H1 (cell line): ENCODE data around the gene CERT1. TPM values are rescaled to one million over a fixed set of nuclear protein-coding genes. Genes with fewer than 3 reads are reported as not detected.

Source experiments
- BACH1 ChIP-seq: IDR thresholded peaks from 2 replicates; pipeline ENCODE4 v1.6.1; 2012; ENCODE audit warnings: low read length, improper control_type of control experiment
- BRCA1 ChIP-seq: IDR thresholded peaks from 2 replicates; pipeline ENCODE4 v1.6.1; 2012; ENCODE audit warnings: low read depth, low read length, improper control_type of control experiment
- CBX5 ChIP-seq: fragments of 300-800, 300-1000 bp; sonication (generic); IDR thresholded peaks from 2 replicates; pipeline ENCODE4 v1.7.1; 2016; ENCODE audit warnings: antibody characterized with exemption, low read length, low read depth
- CREB1 ChIP-seq: IDR thresholded peaks from 2 replicates; pipeline ENCODE4 v1.6.1; 2012; ENCODE audit warnings: inconsistent platforms
- E2F6 ChIP-seq: IDR thresholded peaks from 2 replicates; pipeline ENCODE4 v1.6.1; 2012; ENCODE audit warnings: inconsistent platforms
- EP300 ChIP-seq, 2 experiments: IDR thresholded peaks; 1 replicate in 1 of 2; 2 replicates in 1 of 2; pipeline ENCODE4 v1.6.1; 2011 to 2012; ENCODE audit warnings: low read depth in 2 of 2, low read length in 2 of 2, mild to moderate bottlenecking in 2 of 2, borderline replicate concordance in 1 of 2, inconsistent platforms in 1 of 2, moderate library complexity in 1 of 2
- GABPA ChIP-seq: IDR thresholded peaks from 2 replicates; pipeline ENCODE4 v1.6.1; 2011; ENCODE audit warnings: mild to moderate bottlenecking, low read length, moderate library complexity, borderline replicate concordance; ENCODE audit not compliant: insufficient read depth
- JUN ChIP-seq: IDR thresholded peaks from 2 replicates; pipeline ENCODE4 v1.6.1; 2011; ENCODE audit warnings: low read depth, mild to moderate bottlenecking, improper control_type of control experiment, low read length
- KDM4A ChIP-seq: IDR thresholded peaks from one replicate; pipeline ENCODE4 v1.7.1; 2012; ENCODE audit warnings: low read depth, mild to moderate bottlenecking, moderate library complexity, low read length, inconsistent platforms; ENCODE audit not compliant: severe bottlenecking
- MAFK ChIP-seq: IDR thresholded peaks from 2 replicates; pipeline ENCODE4 v1.6.1; 2012; ENCODE audit warnings: low read depth, mild to moderate bottlenecking, improper control_type of control experiment, low read length
- RNF2 ChIP-seq: fragments of 200-900, 300-1000 bp; sonication (generic); IDR thresholded peaks from 2 replicates; pipeline ENCODE4 v1.7.1; 2016; ENCODE audit warnings: borderline replicate concordance, low read depth, mild to moderate bottlenecking, antibody characterized with exemption, low read length; ENCODE audit not compliant: poor library complexity, severe bottlenecking; ENCODE audit errors: missing control alignments
- SIRT6 ChIP-seq: IDR thresholded peaks from one replicate; pipeline ENCODE4 v1.7.1; 2012; ENCODE audit warnings: low read length, inconsistent platforms
- SRF ChIP-seq: IDR thresholded peaks from 2 replicates; pipeline ENCODE4 v1.6.1; 2011; ENCODE audit warnings: mild to moderate bottlenecking, low read depth, low read length, moderate library complexity
- TCF12 ChIP-seq: IDR thresholded peaks from 2 replicates; pipeline ENCODE4 v1.6.1; 2011; ENCODE audit warnings: low read depth, mild to moderate bottlenecking, low read length
- polyA plus RNA-seq, 7 experiments: library from polyadenylated mRNA; depleted of rRNA in 3 of 7; stranded (reverse) in 5 of 7; unstranded in 2 of 7; fragments of >200 nt in 5 of 7; fragments of 200-250 nt in 2 of 7; gene quantifications; 1 replicate in 5 of 7; 2 replicates in 1 of 7; 4 replicates in 1 of 7; pipeline versions ENCODE4 v1.2.1 to v1.2.3, GENCODE V29; 2011 to 2013; ENCODE audit warnings: missing spikeins in 2 of 7, mixed read lengths in 2 of 7
- total RNA-seq: library from RNA; stranded (reverse); fragmentation: NEBNext Ultra II Directional; extraction: Animal tissue kit (Norgen Biotek cat#: 25700); gene quantifications from 2 replicates; pipeline ENCODE4 v1.2.1, GENCODE V29; 2021

Gene CERT1
- total and polyA plus RNA-seq, 2 of the 8 experiments (the other 6 are each of a cell fraction or from before 2014, with no cell fraction given) = 7.8 to 55.3 TPM

- TF ChIP-seq BRCA1 (no peak), RNF2 (no peak), SIRT6 (no peak), CREB1 (0 out of 2 replicates have a peak, but pooled peaks have one; percentile 2), JUN (no peak), KDM4A (peak; percentile 61), GABPA (no peak), EP300 (IDR thresholded peaks at IDR 0.05; ENCODE audit: borderline replicate concordance in 1 of 2, low read depth in 2 of 2, low read length in 2 of 2) (no peak), BACH1 (no peak), MAFK (no peak), CBX5 (no peak), E2F6 (0 out of 2 replicates have a peak, but pooled peaks have one; percentile 75), SRF (no peak), TCF12 (no peak)
Measured at GRCh38 chr5:75510836-75511434, 494 bp downstream of the CERT1 start (continued).
